GM12878 (cell line): Measurements from ENCODE around the gene AGAP1. TPM values are rescaled to one million over a fixed set of nuclear protein-coding genes. Genes with fewer than 3 reads are reported as not detected.

ENCODE experiments used
- ATAC-seq: fragments of 200-7000 bp; cut with Tn5 transposase; 3 replicates; pipeline ENCODE4 v1.9.1; 2020; ENCODE audit warnings: mild to moderate bottlenecking, moderate library complexity
- BruUV-seq: library from RNA; stranded (reverse); fragments of 400-500 nt; replicated peaks from 2 replicates; lab custom pipeline; 2021; lab: Mats Ljungman, UMichigan
- CTCF ChIA-PET: fragments of 300-600 bp; sonication (Branson Sonifier 250); formaldehyde crosslinking; extraction: SDS; loops from one replicate; lab custom pipeline; 2021; ENCODE audit warnings: inconsistent platforms; lab: Yijun Ruan, JAX
- POLR2A ChIA-PET: fragments of 350-600 bp; formaldehyde crosslinking; extraction: SDS; loops from one replicate; lab custom pipeline; 2021; ENCODE audit warnings: inconsistent platforms; lab: Charles Lee
- RAD21 ChIA-PET: fragments of 300-600 bp; sonication (Branson Sonifier 250); formaldehyde crosslinking; loops from one replicate; lab custom pipeline; 2023; ENCODE audit warnings: antibody characterized with exemption; ENCODE audit not compliant: unreplicated experiment; lab: Charles Lee
- SMC1A ChIA-PET: fragments of 300-600 bp; sonication (Branson Sonifier 250); formaldehyde crosslinking; loops from one replicate; lab custom pipeline; 2023; ENCODE audit not compliant: unreplicated experiment, uncharacterized antibody; lab: Charles Lee
- DNase-seq: peaks from one replicate; pipeline ENCODE4 v3.0.0-alpha.2; 2011; ENCODE audit warnings: low read depth, low spot score
- FAIRE-seq: peaks from 3 replicates; lab custom pipeline; 2011; peaks lifted over from hg19 to GRCh38; lab: Jason Lieb, UNC
- H2AFZ ChIP-seq: 2 replicates; pipeline ENCODE4 v1.6.0; 2011; ENCODE audit warnings: low read depth, low read length, control low read depth; ENCODE audit not compliant: control insufficient read depth
- H3K27ac ChIP-seq: 2 replicates; pipeline ENCODE4 v1.5.1; 2011; ENCODE audit warnings: control low read depth; ENCODE audit not compliant: control insufficient read depth, insufficient read depth
- H3K27me3 ChIP-seq, 2 experiments: replicated peaks in 1 of 2; 2 replicates each; pipeline versions ENCODE4 v1.6.0 to v1.6.1; 2011; ENCODE audit warnings: low read length in 1 of 2; ENCODE audit not compliant: control insufficient read depth in 2 of 2, insufficient read depth in 2 of 2
- H3K36me3 ChIP-seq, 2 experiments: 2 replicates each; pipeline ENCODE4 v1.5.1; 2011; ENCODE audit warnings: low read length in 1 of 2; ENCODE audit not compliant: control insufficient read depth in 2 of 2, insufficient read depth in 2 of 2
- H3K4me1 ChIP-seq: 2 replicates; pipeline ENCODE4 v1.6.1; 2011; ENCODE audit warnings: mild to moderate bottlenecking, low read length, moderate library complexity, mixed read lengths; ENCODE audit not compliant: control insufficient read depth, insufficient read depth
- H3K4me2 ChIP-seq: 2 replicates; pipeline ENCODE4 v1.6.0; 2011; ENCODE audit warnings: control low read depth; ENCODE audit not compliant: control insufficient read depth, insufficient read depth
- H3K4me3 ChIP-seq: fragments of 200-600 bp; sonication (generic); 2 replicates; pipeline ENCODE4 v1.5.1; 2016
- H3K79me2 ChIP-seq: 2 replicates; pipeline ENCODE4 v1.6.0; 2011; ENCODE audit warnings: low read length; ENCODE audit not compliant: control insufficient read depth, insufficient read depth
- H3K9ac ChIP-seq: 2 replicates; pipeline ENCODE4 v1.8.0; 2011; ENCODE audit warnings: low read length, control low read depth, mixed read lengths; ENCODE audit not compliant: control insufficient read depth, insufficient read depth
- H3K9me3 ChIP-seq: replicated peaks from 3 replicates; pipeline ENCODE4 v1.5.1; 2011; ENCODE audit warnings: mild to moderate bottlenecking, low read length; ENCODE audit not compliant: control insufficient read depth, insufficient read depth
- H4K20me1 ChIP-seq: 2 replicates; pipeline ENCODE4 v1.6.0; 2011; ENCODE audit not compliant: control insufficient read depth, insufficient read depth
- ATF7 ChIP-seq: fragments of 450-650 bp; IDR thresholded peaks from 2 replicates; pipeline ENCODE4 v1.6.1; 2016; ENCODE audit warnings: low read depth, mild to moderate bottlenecking
- BMI1 ChIP-seq: fragments of 450-650 bp; IDR thresholded peaks from 2 replicates; pipeline ENCODE4 v1.6.1; 2016; ENCODE audit warnings: mild to moderate bottlenecking, moderate library complexity, borderline replicate concordance
- HDGF ChIP-seq: fragments of 450-650 bp; IDR thresholded peaks from 2 replicates; pipeline ENCODE4 v1.6.1; 2016; ENCODE audit warnings: antibody characterized with exemption
- MTA2 ChIP-seq: fragments of 450-650 bp; IDR thresholded peaks from 2 replicates; pipeline ENCODE4 v1.6.1; 2016; ENCODE audit warnings: low read depth, mild to moderate bottlenecking, moderate library complexity
- MYB ChIP-seq: fragments of 150-350 bp; IDR thresholded peaks from 2 replicates; pipeline ENCODE4 v1.6.1; 2014; ENCODE audit warnings: mild to moderate bottlenecking, low read depth, low read length, borderline replicate concordance
- SMAD1 ChIP-seq: fragments of 450-650 bp; IDR thresholded peaks from 2 replicates; pipeline ENCODE4 v1.6.1; 2018; ENCODE audit warnings: mild to moderate bottlenecking, low read depth; ENCODE audit not compliant: partially characterized antibody
- STAT3 ChIP-seq: IDR thresholded peaks from 2 replicates; pipeline ENCODE4 v1.6.1; 2011; ENCODE audit warnings: low read depth, low read length, improper control_type of control experiment
- whole genome bisulfite sequencing: methylation state at CpG from one replicate; pipeline ENCODE4 v1.1.6; 2016; ENCODE audit warnings: low lambda C conversion rate; ENCODE audit not compliant: insufficient replicate concordance, insufficient coverage; ENCODE audit errors: missing lambda C conversion rate; 5-methylcytosine and 5-hydroxymethylcytosine counted together
- in situ Hi-C: fragments of 300-500 bp; cut with MboI; formaldehyde crosslinking; loops from 9 replicates; pipeline ENCODE4 v1.14.3; 2018; ENCODE audit warnings: mixed read lengths
- intact Hi-C: fragments of 100-400 bp; cut with micrococcal nuclease; formaldehyde crosslinking; loops from one replicate; pipeline ENCODE4 v1.14.2; 2022; ENCODE audit not compliant: unreplicated experiment
- polyA plus RNA-seq, 11 experiments: library from polyadenylated mRNA; depleted of rRNA in 4 of 11; unstranded in 6 of 11; stranded (reverse) in 5 of 11; fragments of >200 nt; fragmentation: Nextera tagmentation in 4 of 11; fragmentation: Illumina TruSeq in 1 of 11; extraction: Ambion mirVana in 4 of 11; extraction: Trizol in 1 of 11; gene quantifications; 1 replicate in 1 of 11; 2 replicates in 10 of 11; pipeline versions ENCODE4 v1.2.1 to v1.2.3, GENCODE V29; 2011 to 2016; ENCODE audit warnings: inconsistent platforms in 2 of 11, missing spikeins in 2 of 11, low read depth in 1 of 11
- total RNA-seq, 4 experiments: library from RNA; depleted of rRNA in 3 of 4; stranded (reverse); fragments of >200 nt in 3 of 4; fragmentation: Illumina TruSeq in 1 of 4; extraction: Trizol in 1 of 4; gene quantifications; 2 replicates each; pipeline versions ENCODE4 v1.2.1 to v1.2.3, GENCODE V29; 2013 to 2021
- TF ChIP-seq, protein P1 (sequence below): IDR thresholded peaks from 2 replicates; pipeline ENCODE4 v1.6.1; 2012; ENCODE audit warnings: low read length, inconsistent platforms
- TF ChIP-seq, protein P2 (sequence below): fragments of 450-650 bp; IDR thresholded peaks from 2 replicates; pipeline ENCODE4 v1.6.1; 2018; ENCODE audit warnings: mild to moderate bottlenecking, low read depth, moderate library complexity; ENCODE audit not compliant: partially characterized antibody
- TF ChIP-seq, protein P3 (sequence below): IDR thresholded peaks from 2 replicates; pipeline ENCODE4 v1.6.1; 2012; ENCODE audit warnings: mild to moderate bottlenecking, low read depth, low read length
- TF ChIP-seq, protein P4 (sequence below): fragments of 450-650 bp; conservative IDR thresholded peaks from 2 replicates; pipeline ENCODE4 v1.6.1; 2017; ENCODE audit warnings: mild to moderate bottlenecking, moderate library complexity

The AGAP1 gene
- total and polyA plus RNA-seq, 10 of the 15 experiments (the other 5 are each of a cell fraction or from before 2014, with no cell fraction given), result 0.05 to 0.15 (median 0.06) TPM; not detected in 7

DNA sequence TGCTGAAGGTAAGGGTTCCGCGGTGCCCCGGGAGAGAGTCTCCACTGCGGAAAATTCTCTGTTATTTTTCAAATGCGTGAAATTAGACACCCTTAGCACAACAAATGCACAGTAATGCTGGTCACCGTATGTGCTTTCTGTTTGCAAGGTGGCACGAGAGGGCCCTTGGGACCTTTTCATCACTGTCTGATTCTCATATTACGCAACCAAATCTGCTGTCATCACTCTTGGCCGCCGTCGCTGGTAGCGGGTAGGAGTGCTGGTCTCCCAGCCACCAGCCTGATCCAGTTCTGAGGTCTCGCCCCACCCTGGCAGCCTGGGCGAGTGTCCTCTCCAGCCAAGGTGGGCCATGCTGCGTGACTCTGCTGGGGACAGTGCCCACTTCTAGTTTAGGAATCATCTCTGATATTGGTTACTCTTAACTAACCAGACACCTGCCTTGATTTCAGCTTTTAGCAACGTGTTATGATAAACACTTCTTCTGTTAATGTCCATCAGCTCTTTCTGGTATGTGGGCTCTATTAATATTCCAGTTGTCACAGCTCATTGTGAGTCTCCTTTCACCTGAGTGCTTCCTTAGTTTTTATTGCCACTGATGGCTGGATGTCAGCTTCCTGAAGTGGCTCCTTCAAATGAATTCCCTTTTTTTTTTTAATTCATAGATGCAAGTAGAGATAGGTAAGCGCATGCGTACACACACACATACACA, 474.9 kb downstream of the AGAP1 start:
- ATAC-seq (no peak), FAIRE-seq (no peak), DNase-seq (no peak)
- Histone ChIP-seq H2AFZ (no peak overlapping the region), H3K27me3 (peaks cover 0 to 3% of the 10 kb centered on the region in 2 experiments; a peak in 3 of 4 replicates), H3K9me3 (no peaks in the 10 kb centered on the region), H3K27ac (no peak overlapping the region), H3K36me3 (no peaks in the 10 kb centered on the region), H3K4me1 (no peaks in the 10 kb centered on the region), H4K20me1 (no peaks in the 10 kb centered on the region), H3K9ac (no peak overlapping the region), H3K4me3 (no peak overlapping the region), H3K79me2 (no peaks in the 10 kb centered on the region), H3K4me2 (no peak overlapping the region)
- SMC1A ChIA-PET, result no interaction called here
- intact Hi-C loops, result no loop called here
- in situ Hi-C loops, result no loop called here
- POLR2A ChIA-PET, result no interaction called here
- RAD21 ChIA-PET, result no interaction called here
- BruUV-seq, result no TSS peak
- 54% methylated on average over 18 of the region's 18 CpGs for WGBS
- CTCF ChIA-PET, result no interaction called here
- TF ChIP-seq SMAD1 (no peak), MYB (no peak), MTA2 (no peak), STAT3 (no peak), HDGF (no peak), ATF7 (no peak), BMI1 (no peak)
- TF ChIP-seq, protein P1, sequence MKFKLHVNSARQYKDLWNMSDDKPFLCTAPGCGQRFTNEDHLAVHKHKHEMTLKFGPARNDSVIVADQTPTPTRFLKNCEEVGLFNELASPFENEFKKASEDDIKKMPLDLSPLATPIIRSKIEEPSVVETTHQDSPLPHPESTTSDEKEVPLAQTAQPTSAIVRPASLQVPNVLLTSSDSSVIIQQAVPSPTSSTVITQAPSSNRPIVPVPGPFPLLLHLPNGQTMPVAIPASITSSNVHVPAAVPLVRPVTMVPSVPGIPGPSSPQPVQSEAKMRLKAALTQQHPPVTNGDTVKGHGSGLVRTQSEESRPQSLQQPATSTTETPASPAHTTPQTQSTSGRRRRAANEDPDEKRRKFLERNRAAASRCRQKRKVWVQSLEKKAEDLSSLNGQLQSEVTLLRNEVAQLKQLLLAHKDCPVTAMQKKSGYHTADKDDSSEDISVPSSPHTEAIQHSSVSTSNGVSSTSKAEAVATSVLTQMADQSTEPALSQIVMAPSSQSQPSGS, result no peak
- TF ChIP-seq, protein P2, sequence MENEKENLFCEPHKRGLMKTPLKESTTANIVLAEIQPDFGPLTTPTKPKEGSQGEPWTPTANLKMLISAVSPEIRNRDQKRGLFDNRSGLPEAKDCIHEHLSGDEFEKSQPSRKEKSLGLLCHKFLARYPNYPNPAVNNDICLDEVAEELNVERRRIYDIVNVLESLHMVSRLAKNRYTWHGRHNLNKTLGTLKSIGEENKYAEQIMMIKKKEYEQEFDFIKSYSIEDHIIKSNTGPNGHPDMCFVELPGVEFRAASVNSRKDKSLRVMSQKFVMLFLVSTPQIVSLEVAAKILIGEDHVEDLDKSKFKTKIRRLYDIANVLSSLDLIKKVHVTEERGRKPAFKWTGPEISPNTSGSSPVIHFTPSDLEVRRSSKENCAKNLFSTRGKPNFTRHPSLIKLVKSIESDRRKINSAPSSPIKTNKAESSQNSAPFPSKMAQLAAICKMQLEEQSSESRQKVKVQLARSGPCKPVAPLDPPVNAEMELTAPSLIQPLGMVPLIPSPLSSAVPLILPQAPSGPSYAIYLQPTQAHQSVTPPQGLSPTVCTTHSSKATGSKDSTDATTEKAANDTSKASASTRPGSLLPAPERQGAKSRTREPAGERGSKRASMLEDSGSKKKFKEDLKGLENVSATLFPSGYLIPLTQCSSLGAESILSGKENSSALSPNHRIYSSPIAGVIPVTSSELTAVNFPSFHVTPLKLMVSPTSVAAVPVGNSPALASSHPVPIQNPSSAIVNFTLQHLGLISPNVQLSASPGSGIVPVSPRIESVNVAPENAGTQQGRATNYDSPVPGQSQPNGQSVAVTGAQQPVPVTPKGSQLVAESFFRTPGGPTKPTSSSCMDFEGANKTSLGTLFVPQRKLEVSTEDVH, result no peak
- TF ChIP-seq, protein P3, sequence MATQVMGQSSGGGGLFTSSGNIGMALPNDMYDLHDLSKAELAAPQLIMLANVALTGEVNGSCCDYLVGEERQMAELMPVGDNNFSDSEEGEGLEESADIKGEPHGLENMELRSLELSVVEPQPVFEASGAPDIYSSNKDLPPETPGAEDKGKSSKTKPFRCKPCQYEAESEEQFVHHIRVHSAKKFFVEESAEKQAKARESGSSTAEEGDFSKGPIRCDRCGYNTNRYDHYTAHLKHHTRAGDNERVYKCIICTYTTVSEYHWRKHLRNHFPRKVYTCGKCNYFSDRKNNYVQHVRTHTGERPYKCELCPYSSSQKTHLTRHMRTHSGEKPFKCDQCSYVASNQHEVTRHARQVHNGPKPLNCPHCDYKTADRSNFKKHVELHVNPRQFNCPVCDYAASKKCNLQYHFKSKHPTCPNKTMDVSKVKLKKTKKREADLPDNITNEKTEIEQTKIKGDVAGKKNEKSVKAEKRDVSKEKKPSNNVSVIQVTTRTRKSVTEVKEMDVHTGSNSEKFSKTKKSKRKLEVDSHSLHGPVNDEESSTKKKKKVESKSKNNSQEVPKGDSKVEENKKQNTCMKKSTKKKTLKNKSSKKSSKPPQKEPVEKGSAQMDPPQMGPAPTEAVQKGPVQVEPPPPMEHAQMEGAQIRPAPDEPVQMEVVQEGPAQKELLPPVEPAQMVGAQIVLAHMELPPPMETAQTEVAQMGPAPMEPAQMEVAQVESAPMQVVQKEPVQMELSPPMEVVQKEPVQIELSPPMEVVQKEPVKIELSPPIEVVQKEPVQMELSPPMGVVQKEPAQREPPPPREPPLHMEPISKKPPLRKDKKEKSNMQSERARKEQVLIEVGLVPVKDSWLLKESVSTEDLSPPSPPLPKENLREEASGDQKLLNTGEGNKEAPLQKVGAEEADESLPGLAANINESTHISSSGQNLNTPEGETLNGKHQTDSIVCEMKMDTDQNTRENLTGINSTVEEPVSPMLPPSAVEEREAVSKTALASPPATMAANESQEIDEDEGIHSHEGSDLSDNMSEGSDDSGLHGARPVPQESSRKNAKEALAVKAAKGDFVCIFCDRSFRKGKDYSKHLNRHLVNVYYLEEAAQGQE, result no peak
- TF ChIP-seq, protein P4, sequence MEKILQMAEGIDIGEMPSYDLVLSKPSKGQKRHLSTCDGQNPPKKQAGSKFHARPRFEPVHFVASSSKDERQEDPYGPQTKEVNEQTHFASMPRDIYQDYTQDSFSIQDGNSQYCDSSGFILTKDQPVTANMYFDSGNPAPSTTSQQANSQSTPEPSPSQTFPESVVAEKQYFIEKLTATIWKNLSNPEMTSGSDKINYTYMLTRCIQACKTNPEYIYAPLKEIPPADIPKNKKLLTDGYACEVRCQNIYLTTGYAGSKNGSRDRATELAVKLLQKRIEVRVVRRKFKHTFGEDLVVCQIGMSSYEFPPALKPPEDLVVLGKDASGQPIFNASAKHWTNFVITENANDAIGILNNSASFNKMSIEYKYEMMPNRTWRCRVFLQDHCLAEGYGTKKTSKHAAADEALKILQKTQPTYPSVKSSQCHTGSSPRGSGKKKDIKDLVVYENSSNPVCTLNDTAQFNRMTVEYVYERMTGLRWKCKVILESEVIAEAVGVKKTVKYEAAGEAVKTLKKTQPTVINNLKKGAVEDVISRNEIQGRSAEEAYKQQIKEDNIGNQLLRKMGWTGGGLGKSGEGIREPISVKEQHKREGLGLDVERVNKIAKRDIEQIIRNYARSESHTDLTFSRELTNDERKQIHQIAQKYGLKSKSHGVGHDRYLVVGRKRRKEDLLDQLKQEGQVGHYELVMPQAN, result no peak
